Measurements from ENCODE around the gene TMEM238L.

TMEM238L gene

DNA sequence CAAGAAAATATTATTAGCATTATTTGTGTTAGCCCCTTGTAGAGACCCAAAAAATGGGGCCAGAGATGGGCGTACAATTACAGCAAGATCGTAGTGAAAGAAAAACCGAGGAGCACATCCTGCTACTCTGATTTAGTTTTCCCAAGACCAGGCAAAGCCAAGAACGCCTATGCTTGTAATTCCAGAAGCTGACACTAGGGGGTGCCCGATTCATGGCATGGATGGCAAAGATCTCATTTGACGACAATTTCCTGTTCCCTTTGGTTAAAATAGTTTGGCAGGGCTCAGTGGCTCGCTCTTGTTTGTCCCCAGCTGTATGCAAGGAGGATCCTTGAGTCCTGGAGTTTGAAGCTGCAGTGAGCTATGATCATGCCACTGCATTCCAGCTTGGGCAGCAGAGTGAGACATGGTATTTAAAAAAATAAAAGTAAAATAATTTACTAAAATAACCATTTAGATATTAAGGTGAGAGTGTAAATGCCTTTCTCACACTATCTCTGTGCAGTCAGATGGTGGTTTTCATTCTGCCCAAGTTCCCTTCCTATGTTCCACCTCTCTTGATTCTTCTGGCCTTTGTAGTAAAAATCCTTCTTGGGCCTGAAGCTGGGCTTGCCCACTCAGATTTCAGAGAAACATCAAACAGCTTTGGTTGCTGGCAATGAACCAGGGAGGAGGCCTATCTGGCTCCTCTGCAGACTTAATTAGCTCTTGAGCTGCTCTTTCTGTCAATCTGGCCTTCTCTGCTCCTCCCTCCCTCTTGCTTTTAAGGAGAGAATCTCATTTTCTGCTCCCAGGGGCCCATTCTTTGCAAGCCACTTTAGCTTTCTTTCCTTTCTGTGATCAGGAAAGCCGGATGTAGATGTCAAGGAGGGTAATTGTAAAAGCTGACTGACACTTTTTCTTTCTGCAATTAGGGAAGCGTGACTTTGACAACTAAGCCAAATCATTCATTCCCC is 31.2 kb downstream of the TMEM238L start:
- no peak for DNase-seq

DNA sequence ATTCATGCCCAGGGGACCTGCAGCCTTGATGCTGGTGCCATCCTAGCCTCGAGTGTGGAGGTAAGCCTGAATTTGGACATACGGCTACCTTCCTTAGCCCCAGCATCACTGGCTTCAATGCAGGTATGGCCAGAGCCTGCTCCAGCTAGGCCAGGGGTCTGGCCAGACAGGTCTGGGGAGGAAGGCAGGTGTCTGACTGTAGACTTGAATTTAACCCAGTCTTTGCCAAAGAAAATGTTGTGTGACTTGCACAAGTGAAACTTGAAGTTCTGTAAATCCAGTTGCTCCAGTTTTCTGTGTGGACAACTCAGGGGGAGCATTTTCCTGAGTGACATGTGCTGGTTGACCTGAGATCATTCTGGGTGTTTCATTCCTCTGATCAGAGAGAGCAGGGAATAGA is 32.8 kb downstream of the TMEM238L start:
- DNase-seq, result no peak

- no peak for DNase-seq
These were observed 34.1 kb downstream of the TMEM238L start for GRCh38 chr17:10769840-10770239.

DNA sequence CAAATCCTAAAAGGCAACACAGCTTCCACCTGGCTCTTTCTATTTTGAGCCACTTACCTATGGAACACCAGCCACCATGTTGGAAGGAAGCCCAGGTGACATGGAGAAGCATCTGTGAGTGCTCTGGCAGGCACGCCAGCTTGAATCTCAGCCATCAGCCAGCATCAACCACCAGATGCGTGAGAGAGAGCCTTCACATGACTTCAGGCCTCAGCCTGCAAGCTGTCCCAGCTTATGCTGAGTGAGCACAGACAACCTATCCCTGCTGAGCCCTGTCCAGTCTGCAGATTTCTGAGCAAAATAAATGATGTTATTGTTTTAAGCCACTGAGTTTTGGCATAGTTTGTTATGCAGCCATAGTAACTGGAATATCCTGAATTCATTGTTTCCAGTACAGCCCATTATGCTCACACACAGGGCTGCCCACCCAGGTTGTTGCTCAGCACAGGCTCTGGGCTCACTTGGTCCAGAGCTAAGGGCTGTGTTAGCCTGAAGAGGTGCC is 35.1 kb downstream of the TMEM238L start:
- no peak for DNase-seq

DNA sequence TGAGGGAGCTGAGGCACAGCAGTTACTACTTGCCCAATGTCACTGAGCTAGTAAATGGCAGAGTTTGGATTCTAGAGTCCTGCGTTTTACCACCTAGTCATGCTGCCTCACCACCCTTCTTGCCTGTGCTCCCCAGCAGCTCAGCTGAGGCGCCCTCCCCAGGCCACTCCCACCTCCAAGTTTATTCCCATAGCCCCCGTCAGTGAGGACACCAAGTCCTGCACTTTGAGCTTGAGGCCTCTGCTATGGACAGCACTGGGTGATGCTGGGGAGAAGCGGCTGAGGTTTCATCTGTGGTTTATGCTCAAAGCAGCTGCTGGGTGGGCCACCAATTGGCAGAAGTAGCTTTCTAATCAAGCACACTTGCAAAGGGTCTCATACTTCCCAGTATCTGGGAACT is 36.7 kb downstream of the TMEM238L start:
- no peak for DNase-seq

DNA sequence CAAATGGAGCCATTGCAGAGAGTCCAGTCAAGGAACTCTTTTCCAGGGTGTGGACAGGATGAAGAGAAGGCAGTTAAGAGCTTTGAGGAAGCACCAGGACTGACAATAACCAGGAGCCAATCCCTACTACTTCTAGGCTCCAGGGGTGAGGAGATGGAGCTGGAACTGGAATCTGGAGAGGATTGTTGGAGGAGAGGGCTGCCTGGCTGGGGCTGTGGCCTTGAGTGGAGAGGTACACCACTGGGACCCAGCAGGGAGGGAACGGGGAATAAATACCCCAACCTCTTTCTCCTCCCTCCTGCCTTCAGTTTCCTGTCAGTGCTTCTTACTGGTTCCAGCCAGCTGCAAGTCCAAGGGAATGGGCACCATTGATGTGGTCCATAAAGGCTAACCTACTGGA is 41.9 kb downstream of the TMEM238L start:
- DNase-seq, result no peak

GRCh38 chr17:10761281-10761680 is 42.6 kb downstream of the TMEM238L start:
- DNase-seq, result no peak

GRCh38 chr17:10758062-10758461 is 45.8 kb downstream of the TMEM238L start:
- DNase-seq, result no peak

GRCh38 chr17:10757647-10758046 is 46.3 kb downstream of the TMEM238L start:
- DNase-seq, result no peak

GRCh38 chr17:10757067-10757466 is 46.8 kb downstream of the TMEM238L start:
- no peak for DNase-seq

GRCh38 chr17:10756619-10757018 is 47.3 kb downstream of the TMEM238L start:
- no peak for DNase-seq

DNA sequence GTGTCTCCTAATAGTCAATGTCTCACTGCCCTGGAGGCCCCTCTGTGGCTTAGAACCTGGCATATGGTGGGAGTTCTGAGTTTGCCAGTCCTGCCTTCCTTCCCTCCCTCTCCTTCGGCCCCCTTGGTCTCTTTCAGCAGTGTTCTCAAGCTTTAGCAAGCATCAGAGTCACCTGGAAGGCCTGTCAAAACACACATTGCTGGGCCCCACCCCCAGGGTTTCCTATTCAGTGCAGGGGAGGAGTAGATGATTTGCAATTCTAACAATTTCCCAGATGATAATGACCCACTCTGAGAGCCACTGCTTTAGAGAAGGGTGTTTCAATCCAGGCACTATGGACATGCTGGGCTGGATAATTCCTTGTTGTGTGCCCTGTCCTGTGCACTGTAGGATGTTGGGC is 47.7 kb downstream of the TMEM238L start:
- no peak for DNase-seq

- DNase-seq, result no peak
These were observed 48.2 kb downstream of the TMEM238L start for GRCh38 chr17:10755592-10756127.

GRCh38 chr17:10754861-10755591 is 48.9 kb downstream of the TMEM238L start:
- DNase-seq, result no peak

DNA sequence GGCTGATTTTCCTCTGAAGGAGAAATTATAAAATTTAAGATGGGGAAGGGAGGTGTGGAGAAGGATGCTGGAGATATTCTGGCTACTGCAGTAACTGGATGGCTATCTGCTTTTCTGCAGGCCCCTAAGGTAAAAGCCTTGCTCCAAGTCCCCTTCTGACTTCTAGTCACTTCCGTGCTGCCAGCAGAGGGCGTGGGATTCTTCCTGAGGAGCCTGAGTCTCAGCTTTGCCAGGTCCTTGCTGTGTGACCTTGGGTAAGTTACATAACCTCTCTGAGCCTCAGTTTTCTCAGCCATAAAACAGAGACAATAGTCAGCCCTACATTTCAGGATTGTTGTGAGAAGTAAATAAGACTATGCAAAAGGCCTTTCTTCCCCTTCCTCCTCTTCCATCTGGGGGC is 49.8 kb downstream of the TMEM238L start:
- no peak for DNase-seq

GRCh38 chr17:10752696-10753095 is 51.2 kb downstream of the TMEM238L start:
- DNase-seq, result no peak

DNA sequence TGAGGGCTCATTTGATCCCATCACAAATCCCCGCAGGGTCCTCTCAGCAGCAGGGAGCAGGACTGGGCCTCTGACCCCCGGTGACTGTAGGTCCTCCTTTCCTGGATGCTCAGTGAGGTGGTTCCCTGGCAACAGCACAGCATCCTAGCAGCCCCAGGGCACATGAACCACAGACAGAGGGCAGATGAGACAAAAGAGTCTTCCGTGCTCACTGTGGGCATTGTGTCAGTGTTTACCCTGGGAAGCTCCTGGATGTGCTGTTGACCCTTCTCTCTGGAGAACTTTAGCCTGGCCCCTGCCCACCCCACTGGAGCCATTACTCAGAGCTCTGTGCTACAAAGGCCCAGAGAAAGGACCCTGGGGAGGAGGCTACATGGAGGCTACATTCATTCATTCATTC is 52.3 kb downstream of the TMEM238L start:
- DNase-seq, result no peak

- no peak for DNase-seq
These were observed 53.7 kb downstream of the TMEM238L start for GRCh38 chr17:10750210-10750609.

DNA sequence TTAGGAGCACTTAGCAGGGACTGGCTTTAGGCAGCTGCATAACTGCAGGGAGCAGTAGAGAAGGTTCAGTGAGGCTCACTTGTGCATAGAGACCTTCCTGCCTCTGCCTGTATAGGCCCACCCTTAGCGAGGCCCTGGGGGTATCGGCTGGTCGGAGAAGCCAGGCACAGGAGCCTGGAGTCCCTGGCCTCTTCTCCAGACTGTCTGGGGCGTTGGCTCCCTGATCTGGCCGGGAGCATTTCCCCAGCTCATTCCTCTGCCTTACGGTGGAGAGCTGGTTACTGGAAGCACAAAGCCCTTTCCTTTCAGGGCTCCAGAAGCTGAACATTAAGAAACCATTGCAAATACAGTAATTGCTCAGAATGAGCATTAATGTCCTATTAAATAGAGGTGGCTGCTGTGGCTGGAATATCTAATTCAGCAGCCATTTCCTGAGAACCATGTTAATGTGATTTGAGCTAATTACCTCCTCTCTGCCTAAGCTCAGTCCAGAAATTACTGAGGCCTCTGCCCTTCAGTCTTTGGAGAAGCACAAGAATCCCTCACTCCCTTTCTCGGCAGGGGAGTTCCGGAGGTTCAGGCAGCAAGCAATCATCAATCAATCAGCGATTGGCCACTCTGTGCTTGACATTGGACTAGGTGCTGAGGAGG is 55.2 kb downstream of the TMEM238L start:
- no peak for DNase-seq

DNA sequence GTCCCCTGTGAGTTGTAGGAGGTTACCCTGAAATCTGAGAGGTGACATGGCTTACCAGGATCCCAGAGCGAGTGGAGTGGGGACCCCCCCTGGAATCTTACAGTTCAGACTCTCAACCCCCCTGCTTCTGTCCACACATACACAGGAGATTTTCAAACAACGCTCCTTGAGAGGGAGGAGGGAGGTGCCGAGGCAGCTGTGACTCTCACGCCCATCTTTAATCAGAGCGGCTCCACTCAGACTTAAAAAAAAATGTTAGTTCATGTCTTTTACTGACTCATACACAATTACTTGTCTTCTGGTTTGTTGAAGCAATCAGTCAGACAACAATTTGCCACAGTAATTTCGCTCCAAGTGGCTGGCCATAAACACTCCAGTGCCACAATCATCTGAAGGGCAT is 58.7 kb downstream of the TMEM238L start:
- DNase-seq, result no peak
